Transverse colon (tissue), 3 donors: Measurements from ENCODE around the gene ASH1L.

Experiments
- EP300 ChIP-seq: sonication (generic); formaldehyde crosslinking; IDR thresholded peaks from one replicate; pipeline ENCODE4 v1.6.1; 2017; ENCODE audit warnings: antibody characterized with exemption, low read depth
- POLR2A ChIP-seq: fragments of 450-650 bp; IDR thresholded peaks from one replicate; pipeline ENCODE4 v1.6.1; 2016; ENCODE audit warnings: antibody characterized with exemption, mild to moderate bottlenecking, moderate library complexity
- TF ChIP-seq, protein P1 (sequence below), 5 experiments: fragments of 200-600 bp in 3 of 5; fragments of 450-650 bp in 2 of 5; sonication (generic) in 3 of 5; IDR thresholded peaks; 1 replicate in 2 of 5; 2 replicates in 3 of 5; pipeline ENCODE4 v1.5.1; 2016 to 2017; ENCODE audit warnings: antibody characterized with exemption in 5 of 5, inconsistent platforms in 3 of 5, mild to moderate bottlenecking in 2 of 5, moderate library complexity in 1 of 5

DNA sequence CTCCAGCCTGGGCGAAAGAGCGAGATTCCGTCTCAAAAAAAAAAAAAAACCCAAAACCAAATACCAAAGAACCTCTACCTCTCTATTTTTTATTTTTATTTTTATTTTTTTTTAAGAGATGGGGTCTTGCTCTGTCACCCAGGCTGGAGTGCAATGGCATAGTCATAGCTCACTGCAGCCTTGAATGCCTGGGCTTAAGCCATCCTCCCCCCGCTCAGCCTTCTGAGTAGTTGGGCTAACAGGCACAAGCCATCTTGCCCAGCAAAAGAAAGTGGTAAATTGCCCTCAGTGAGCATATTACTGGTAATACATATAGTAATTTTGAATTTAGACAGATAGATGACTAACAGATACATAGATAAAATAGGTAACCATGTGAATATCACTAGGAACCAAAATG is 77.4 kb downstream of the ASH1L start:
- TF ChIP-seq, protein P1, sequence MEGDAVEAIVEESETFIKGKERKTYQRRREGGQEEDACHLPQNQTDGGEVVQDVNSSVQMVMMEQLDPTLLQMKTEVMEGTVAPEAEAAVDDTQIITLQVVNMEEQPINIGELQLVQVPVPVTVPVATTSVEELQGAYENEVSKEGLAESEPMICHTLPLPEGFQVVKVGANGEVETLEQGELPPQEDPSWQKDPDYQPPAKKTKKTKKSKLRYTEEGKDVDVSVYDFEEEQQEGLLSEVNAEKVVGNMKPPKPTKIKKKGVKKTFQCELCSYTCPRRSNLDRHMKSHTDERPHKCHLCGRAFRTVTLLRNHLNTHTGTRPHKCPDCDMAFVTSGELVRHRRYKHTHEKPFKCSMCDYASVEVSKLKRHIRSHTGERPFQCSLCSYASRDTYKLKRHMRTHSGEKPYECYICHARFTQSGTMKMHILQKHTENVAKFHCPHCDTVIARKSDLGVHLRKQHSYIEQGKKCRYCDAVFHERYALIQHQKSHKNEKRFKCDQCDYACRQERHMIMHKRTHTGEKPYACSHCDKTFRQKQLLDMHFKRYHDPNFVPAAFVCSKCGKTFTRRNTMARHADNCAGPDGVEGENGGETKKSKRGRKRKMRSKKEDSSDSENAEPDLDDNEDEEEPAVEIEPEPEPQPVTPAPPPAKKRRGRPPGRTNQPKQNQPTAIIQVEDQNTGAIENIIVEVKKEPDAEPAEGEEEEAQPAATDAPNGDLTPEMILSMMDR (IDR thresholded peaks at IDR 0.05), result no peak
- no peak for TF ChIP-seq POLR2A
- no peak for TF ChIP-seq EP300
